ENCODE results near the gene DNAJC16. TPM values are rescaled to one million over a fixed set of nuclear protein-coding genes. Genes with fewer than 3 reads are reported as not detected.

Gene DNAJC16
- total and polyA plus RNA-seq, 2 of the 4 experiments (the other 2 are of a cell fraction) = 8.0 to 13.1 TPM

DNA sequence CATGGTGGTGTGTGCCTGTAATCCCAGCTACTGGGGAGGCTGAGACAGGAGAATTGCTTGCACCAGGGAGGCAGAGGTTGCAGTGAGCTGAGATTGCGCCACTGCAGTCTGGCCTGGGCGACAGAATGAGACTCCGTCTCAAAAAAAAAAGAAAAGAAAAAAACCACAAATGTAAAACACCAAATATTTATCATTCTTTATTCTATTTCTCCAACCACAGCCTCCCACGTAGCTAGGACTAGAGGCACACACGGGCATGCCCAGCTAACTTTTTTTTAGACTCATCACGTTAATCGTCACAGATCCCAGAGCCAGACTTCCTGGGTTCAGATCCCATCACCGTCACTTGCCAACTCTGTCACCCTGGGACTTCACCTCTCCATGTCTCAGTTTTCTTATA lies 13.5 kb downstream of the DNAJC16 start:
- Histone ChIP-seq H2BK5ac (ENCODE audit: low read depth, low read length, poor library complexity, severe bottlenecking) (no peak overlapping the region), H4K91ac (ENCODE audit: insufficient read depth, low read depth, low read length) (no peak overlapping the region), H3K4ac (ENCODE audit: low read depth, low read length) (no peak overlapping the region), H3K14ac (replicated peaks; ENCODE audit: low read depth, low read length) (no peak overlapping the region), H3K79me1 (ENCODE audit: low read depth in 1 of 2, low read length in 2 of 2) (peaks cover 8 to 10% of the 10 kb centered on the region in 2 experiments; a peak in 3 of 4 replicates), H3K56ac (ENCODE audit: extremely low read depth, insufficient read depth, low read length) (no peak overlapping the region), H3K18ac (ENCODE audit: low read depth, low read length) (no peak overlapping the region), H3K4me2 (ENCODE audit: low read depth, low read length) (no peak overlapping the region), H2BK120ac (ENCODE audit: low read depth, low read length) (no peak overlapping the region), H2AK9ac (replicated peaks; ENCODE audit: low read depth, low read length, poor library complexity) (no peak overlapping the region), H2AFZ (replicated peaks; ENCODE audit: low read length, poor library complexity) (no peak overlapping the region), H3K9me1 (ENCODE audit: insufficient read depth, low read length) (peaks cover 3% of the 10 kb centered on the region; the same call in 1 of the 2 replicates), H2AK5ac (ENCODE audit: low read depth, low read length) (no peak overlapping the region), H3K9ac (ENCODE audit: low read depth, low read length) (no peak overlapping the region), H3K4me3 (ENCODE audit: insufficient read depth, low read depth, low read length) (no peak overlapping the region), H2BK20ac (ENCODE audit: low read depth, low read length) (no peak overlapping the region), H3K4me1 (ENCODE audit: control insufficient read depth, insufficient read depth, low read length) (peaks cover 6% of the 10 kb centered on the region), H3K27ac (ENCODE audit: insufficient read depth, low read length) (no peak overlapping the region), H4K8ac (ENCODE audit: low read depth in 2 of 2, low read length in 2 of 2) (no peak overlapping the region), H3K9me3 (ENCODE audit: control insufficient read depth, insufficient read depth, low read length) (no peaks in the 10 kb centered on the region), H3K36me3 (ENCODE audit: control insufficient read depth, insufficient read depth, low read length) (peaks cover 38% of the 10 kb centered on the region), H4K5ac (ENCODE audit: low read depth, low read length) (no peak overlapping the region), H2BK15ac (ENCODE audit: low read depth, low read length) (no peak overlapping the region), H3K23ac (ENCODE audit: low read depth, low read length) (no peak overlapping the region), H3K27me3 (ENCODE audit: control insufficient read depth, insufficient read depth, low read length) (no peaks in the 10 kb centered on the region), H4K20me1 (ENCODE audit: insufficient read depth, low read length) (no peaks in the 10 kb centered on the region)
- POLR2A ChIA-PET (ENCODE audit: unreplicated experiment) = no interaction called here
- no TSS peak for BruUV-seq (replicated peaks)
- TF ChIP-seq SMC3 (IDR thresholded peaks at IDR 0.05; ENCODE audit: low read depth, low read length) (no peak), RAD21 (IDR thresholded peaks at IDR 0.05; ENCODE audit: low read length) (no peak), BHLHE40 (IDR thresholded peaks at IDR 0.05; ENCODE audit: low read depth, low read length) (no peak), CEBPB (IDR thresholded peaks at IDR 0.05; ENCODE audit: low read depth, low read length) (peak; percentile 18; the same call in 1 of the 2 replicates)
- no peak for ATAC-seq (ENCODE audit: low read depth)
- intact Hi-C loops (cut with micrococcal nuclease) = no loop called here
- CTCF ChIA-PET = no interaction called here
- in situ Hi-C loops (cut with MboI; ENCODE audit: low sequenced_read_pairs) = no loop called here
- 80% methylated on average over 7 of the region's 8 CpGs; no CpG with 5 or more reads in 1 of the 2 experiments for WGBS, 2 experiments (ENCODE audit: extremely low coverage in 2 of 2, insufficient read length in 1 of 2)
- peak; percentile 21 for DNase-seq
- dilution Hi-C loops (cut with HindIII; ENCODE audit: low sequenced_read_pairs, unreplicated experiment) = no loop called here

All from IMR-90 (cell line).